Peyer's patch (tissue), 4 donors: ENCODE data around the gene PKP4.

Experiments
- POLR2A ChIP-seq, 2 donors: fragments of 450-650 bp; IDR thresholded peaks; one replicate each; pipeline ENCODE4 v1.5.1; 2017; ENCODE audit warnings: antibody characterized with exemption in 2 of 2, mild to moderate bottlenecking in 2 of 2, moderate library complexity in 2 of 2
- TF ChIP-seq, protein P1 (sequence below), 6 experiments: fragments of 450-650 bp in 4 of 6; fragments of 200-600 bp in 2 of 6; sonication (generic) in 1 of 6; IDR thresholded peaks; one replicate each; pipeline ENCODE4 v1.5.1; 2017 to 2019; ENCODE audit warnings: antibody characterized with exemption in 6 of 6, mild to moderate bottlenecking in 3 of 6, moderate library complexity in 1 of 6

DNA sequence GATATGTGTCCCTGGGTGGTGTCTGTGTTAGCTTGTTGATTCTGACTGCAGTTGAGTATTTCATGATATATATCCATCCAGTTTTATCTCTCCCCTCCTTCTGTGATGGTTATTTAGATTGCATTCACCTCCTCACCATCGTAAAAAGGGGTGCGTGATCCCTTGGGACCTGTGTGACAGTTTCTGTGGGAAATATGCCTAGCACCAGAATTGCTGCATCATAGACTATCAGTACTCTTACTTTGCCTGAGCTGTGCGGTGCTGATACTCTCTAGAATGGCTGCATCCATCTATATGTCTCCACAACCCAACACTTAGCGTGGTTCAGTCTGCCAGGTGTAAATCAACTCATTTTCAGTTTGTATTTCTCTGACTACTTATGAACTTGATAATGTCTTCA is 34.3 kb downstream of the PKP4 start:
- TF ChIP-seq, protein P1, sequence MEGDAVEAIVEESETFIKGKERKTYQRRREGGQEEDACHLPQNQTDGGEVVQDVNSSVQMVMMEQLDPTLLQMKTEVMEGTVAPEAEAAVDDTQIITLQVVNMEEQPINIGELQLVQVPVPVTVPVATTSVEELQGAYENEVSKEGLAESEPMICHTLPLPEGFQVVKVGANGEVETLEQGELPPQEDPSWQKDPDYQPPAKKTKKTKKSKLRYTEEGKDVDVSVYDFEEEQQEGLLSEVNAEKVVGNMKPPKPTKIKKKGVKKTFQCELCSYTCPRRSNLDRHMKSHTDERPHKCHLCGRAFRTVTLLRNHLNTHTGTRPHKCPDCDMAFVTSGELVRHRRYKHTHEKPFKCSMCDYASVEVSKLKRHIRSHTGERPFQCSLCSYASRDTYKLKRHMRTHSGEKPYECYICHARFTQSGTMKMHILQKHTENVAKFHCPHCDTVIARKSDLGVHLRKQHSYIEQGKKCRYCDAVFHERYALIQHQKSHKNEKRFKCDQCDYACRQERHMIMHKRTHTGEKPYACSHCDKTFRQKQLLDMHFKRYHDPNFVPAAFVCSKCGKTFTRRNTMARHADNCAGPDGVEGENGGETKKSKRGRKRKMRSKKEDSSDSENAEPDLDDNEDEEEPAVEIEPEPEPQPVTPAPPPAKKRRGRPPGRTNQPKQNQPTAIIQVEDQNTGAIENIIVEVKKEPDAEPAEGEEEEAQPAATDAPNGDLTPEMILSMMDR (IDR thresholded peaks at IDR 0.05): no peak
- no peak for TF ChIP-seq POLR2A (IDR thresholded peaks at IDR 0.05)
